AG04449 (cell line): Measurements from ENCODE around the gene RUNX2.

Experiments used
- CTCF ChIA-PET: fragments of 350-600 bp; formaldehyde crosslinking; extraction: SDS; loops from one replicate; lab custom pipeline; 2021; ENCODE audit warnings: antibody characterized with exemption; lab: Yijun Ruan, JAX
- POLR2A ChIA-PET: fragments of 400-600, 350-600 bp; formaldehyde crosslinking; extraction: SDS; loops from one replicate; lab custom pipeline; 2020; ENCODE audit warnings: antibody characterized with exemption, inconsistent platforms; lab: Yijun Ruan, JAX
- DNase-seq: peaks from one replicate; pipeline ENCODE4 v3.0.0-alpha.2; 2010; ENCODE audit warnings: low read depth, low spot score
- H3K4me3 ChIP-seq: 2 replicates; pipeline ENCODE4 v1.5.1; 2011; ENCODE audit warnings: low read depth, mild to moderate bottlenecking, control low read depth, low read length
- TF ChIP-seq, protein P1 (sequence below): IDR thresholded peaks from one replicate; pipeline ENCODE4 v1.5.1; 2011; ENCODE audit warnings: mild to moderate bottlenecking, moderate library complexity, low read length, control low read depth, inconsistent platforms; ENCODE audit not compliant: insufficient read depth; ENCODE audit errors: missing control alignments

RUNX2 gene

GRCh38 chr6:45473121-45473993 is 145.2 kb downstream of the RUNX2 start:
- CTCF ChIA-PET: interaction anchor here (1.3 kb wide), 1 partner anchor 9 kb away, joined by 3 read pairs; no protein-coding TSS in a partner anchor
- no peak overlapping the region for H3K4me3 ChIP-seq
- no peak for DNase-seq
- TF ChIP-seq, protein P1, sequence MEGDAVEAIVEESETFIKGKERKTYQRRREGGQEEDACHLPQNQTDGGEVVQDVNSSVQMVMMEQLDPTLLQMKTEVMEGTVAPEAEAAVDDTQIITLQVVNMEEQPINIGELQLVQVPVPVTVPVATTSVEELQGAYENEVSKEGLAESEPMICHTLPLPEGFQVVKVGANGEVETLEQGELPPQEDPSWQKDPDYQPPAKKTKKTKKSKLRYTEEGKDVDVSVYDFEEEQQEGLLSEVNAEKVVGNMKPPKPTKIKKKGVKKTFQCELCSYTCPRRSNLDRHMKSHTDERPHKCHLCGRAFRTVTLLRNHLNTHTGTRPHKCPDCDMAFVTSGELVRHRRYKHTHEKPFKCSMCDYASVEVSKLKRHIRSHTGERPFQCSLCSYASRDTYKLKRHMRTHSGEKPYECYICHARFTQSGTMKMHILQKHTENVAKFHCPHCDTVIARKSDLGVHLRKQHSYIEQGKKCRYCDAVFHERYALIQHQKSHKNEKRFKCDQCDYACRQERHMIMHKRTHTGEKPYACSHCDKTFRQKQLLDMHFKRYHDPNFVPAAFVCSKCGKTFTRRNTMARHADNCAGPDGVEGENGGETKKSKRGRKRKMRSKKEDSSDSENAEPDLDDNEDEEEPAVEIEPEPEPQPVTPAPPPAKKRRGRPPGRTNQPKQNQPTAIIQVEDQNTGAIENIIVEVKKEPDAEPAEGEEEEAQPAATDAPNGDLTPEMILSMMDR: no peak
- POLR2A ChIA-PET: no interaction called here

- TF ChIP-seq, protein P1: no peak
- H3K4me3 ChIP-seq: no peak overlapping the region
- ChIA-PET CTCF (interaction anchor here (1.1 kb wide), 1 partner anchor 449 kb away, joined by 8 read pairs; no protein-coding TSS in a partner anchor), POLR2A (no interaction called here)
- DNase-seq: no peak
Observed at GRCh38 chr6:45474376-45474775, 146.2 kb downstream of the RUNX2 start.

DNA sequence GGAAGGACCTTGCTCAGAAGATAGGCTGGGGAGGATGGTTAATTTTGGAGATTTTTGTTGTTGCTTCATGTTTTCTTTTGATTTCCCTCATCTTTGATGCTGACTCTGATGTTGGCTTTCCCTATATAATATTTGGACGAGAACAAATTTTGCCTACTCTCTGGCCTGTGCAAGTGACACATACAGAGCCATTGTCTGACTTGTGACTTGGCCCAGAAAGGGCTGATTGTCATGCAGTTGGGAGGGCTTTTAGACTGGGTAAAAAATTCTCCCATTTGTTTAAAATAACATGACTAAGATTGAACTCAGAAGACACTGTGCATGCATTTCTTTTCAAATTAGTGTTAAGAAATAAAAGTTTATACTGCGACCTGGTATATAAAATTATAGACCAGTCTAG is 148.2 kb downstream of the RUNX2 start:
- H3K4me3 ChIP-seq: no peak overlapping the region
- DNase-seq: no peak
- ChIA-PET POLR2A (no interaction called here), CTCF (interaction anchor here (0.8 kb wide), 1 partner anchor 20 kb away, joined by 3 read pairs; no protein-coding TSS in a partner anchor)
- TF ChIP-seq, protein P1: no peak

- no peak overlapping the region for H3K4me3 ChIP-seq
- TF ChIP-seq, protein P1: no peak
- CTCF ChIA-PET: no interaction called here
- DNase-seq: no peak
- POLR2A ChIA-PET: interaction anchor here (0.6 kb wide), 1 partner anchor 28 kb away, joined by 3 read pairs; no protein-coding TSS in a partner anchor
Observed at GRCh38 chr6:45477278-45477677, 149.1 kb downstream of the RUNX2 start.

DNA sequence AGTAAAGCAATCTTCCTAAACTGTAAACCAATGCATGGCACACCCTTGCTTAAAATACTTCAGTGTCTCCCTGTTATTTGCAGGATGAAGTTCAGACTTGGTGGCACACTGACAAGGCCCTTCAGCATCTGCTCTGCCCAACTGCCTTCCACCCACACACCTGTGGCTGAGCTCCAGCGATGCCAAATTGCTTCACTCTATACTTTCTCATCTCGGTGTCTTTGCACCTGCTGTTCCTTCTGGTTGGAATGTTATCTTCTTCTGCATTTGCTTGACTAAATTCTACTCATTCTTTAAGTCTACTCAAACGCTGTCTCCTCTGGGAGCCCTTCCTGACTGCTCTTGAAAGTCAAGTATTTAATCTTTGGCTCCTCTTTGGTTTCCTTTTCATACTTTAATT is 149.7 kb downstream of the RUNX2 start:
- ChIA-PET CTCF (no interaction called here), POLR2A (interaction anchor here (0.6 to 1.1 kb wide), 2 partner anchors 17 to 27 kb away, joined by 3 read pairs; no protein-coding TSS in a partner anchor)
- no peak overlapping the region for H3K4me3 ChIP-seq
- no peak for DNase-seq
- TF ChIP-seq, protein P1: no peak

DNA sequence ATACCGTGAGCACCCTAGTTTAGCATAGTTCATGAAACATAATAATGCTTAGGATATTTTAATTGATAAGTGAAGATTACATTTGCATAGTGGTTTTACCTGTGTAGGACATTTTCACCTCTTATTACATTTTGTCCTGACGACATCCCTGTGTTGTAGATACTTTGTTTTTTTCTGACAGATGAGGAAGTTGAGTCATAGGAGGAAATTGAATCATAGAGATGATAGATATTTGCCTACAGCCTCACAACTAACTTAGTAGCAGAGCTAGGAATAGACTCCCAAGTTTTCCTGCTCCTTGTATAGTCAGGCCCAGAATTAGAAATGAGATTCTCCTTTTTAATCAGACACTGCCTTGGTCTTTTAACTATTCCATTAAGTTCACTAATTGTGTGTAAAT is 150.1 kb downstream of the RUNX2 start:
- no peak overlapping the region for H3K4me3 ChIP-seq
- no peak for DNase-seq
- POLR2A ChIA-PET: interaction anchor here (1.1 kb wide), 1 partner anchor 17 kb away, joined by 3 read pairs; no protein-coding TSS in a partner anchor
- TF ChIP-seq, protein P1: no peak
- CTCF ChIA-PET: no interaction called here
